GM18498 (cell line): ENCODE data around the gene HEYL.

Experiments
- ATAC-seq: cut with Tn5 transposase; IDR thresholded peaks from one replicate; pipeline ENCODE4 v1.9.1; 2021; ENCODE audit warnings: mild to moderate bottlenecking, moderate library complexity; ENCODE audit not compliant: unreplicated experiment

HEYL gene

GRCh38 chr1:39642796-39643195, 3.4 kb upstream of the HEYL start:
- ATAC-seq = no peak

GRCh38 chr1:39640861-39641260, 1.4 kb upstream of the HEYL start:
- no peak for ATAC-seq

GRCh38 chr1:39638965-39639304, 508 bp downstream of the HEYL start:
- no peak for ATAC-seq

GRCh38 chr1:39637361-39637760, 2.1 kb downstream of the HEYL start:
- no peak for ATAC-seq

GRCh38 chr1:39635871-39636210, 3.6 kb downstream of the HEYL start:
- no peak for ATAC-seq

- ATAC-seq = no peak
Observed at GRCh38 chr1:39635205-39635870, 4.1 kb downstream of the HEYL start.

- no peak for ATAC-seq
Observed at GRCh38 chr1:39633422-39633821, 6.0 kb downstream of the HEYL start.

- ATAC-seq = no peak
Observed at GRCh38 chr1:39632682-39633417, 6.6 kb downstream of the HEYL start.

- ATAC-seq = no peak
Observed at GRCh38 chr1:39632323-39632681, 7.1 kb downstream of the HEYL start.

- ATAC-seq = no peak
Observed at GRCh38 chr1:39631361-39632322, 7.8 kb downstream of the HEYL start.

- no peak for ATAC-seq
Observed at GRCh38 chr1:39628807-39629350, 10.6 kb downstream of the HEYL start.

- ATAC-seq = no peak
Observed at GRCh38 chr1:39626646-39627045, 12.8 kb downstream of the HEYL start.

GRCh38 chr1:39625462-39626273, 13.8 kb downstream of the HEYL start:
- no peak for ATAC-seq

- ATAC-seq = no peak
Observed at GRCh38 chr1:39625009-39625408, 14.4 kb downstream of the HEYL start.

- ATAC-seq = no peak
Observed at GRCh38 chr1:39623053-39623452, 16.4 kb downstream of the HEYL start.

GRCh38 chr1:39622427-39622826, 17.0 kb downstream of the HEYL start:
- ATAC-seq = no peak

- ATAC-seq = no peak
Observed at GRCh38 chr1:39620659-39621165, 18.7 kb downstream of the HEYL start.

- ATAC-seq = no peak
Observed at GRCh38 chr1:39617488-39618049, 21.9 kb downstream of the HEYL start.

- no peak for ATAC-seq
Observed at GRCh38 chr1:39615086-39615673, 24.3 kb downstream of the HEYL start.

GRCh38 chr1:39614488-39614887, 25.0 kb downstream of the HEYL start:
- ATAC-seq = no peak
